ENCODE data around the gene TBC1D24. TPM values are rescaled to one million over a fixed set of nuclear protein-coding genes. Genes with fewer than 3 reads are reported as not detected.
A peak's percentile ranks its signal among the peaks of the same experiment; 100 is the strongest.

The TBC1D24 gene
- total and polyA plus RNA-seq, 2 experiments from 2014 or later = 5.4 to 21.0 TPM

DNA sequence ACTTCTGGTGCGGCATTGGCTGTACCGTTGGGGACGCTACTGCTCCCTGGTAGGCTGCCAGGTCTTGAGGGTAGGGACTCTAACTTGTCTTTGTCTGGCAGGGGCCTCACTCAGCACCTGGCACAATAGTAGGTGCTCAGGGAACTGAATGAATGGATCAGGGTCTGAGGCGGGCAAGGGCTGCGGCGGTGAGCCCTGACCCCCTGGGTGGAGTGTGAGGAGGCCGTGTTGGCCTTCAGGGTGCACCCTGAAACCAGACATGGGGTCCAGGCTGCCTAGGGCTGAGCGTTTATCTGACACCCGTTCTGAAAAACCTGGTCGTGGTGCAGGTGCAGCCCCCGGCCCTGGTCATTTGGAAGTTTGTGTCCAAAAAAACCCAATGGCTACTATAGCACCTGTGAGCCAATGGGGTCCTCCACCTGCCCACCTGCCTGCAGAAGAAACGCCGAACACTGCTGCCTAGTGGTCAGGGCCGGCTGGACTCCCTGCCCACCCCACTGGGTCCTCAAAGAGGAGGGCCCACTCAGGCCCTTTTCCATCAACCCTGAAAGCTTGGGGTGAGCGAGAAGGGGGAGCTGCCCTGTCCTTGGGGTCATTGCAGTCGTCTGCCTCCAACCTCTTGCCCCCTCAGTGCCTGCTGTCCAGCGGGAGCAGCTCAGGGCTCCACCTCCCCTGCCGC lies 33.9 kb downstream of the TBC1D24 start:
- Mint-ChIP-seq H3K27ac (no peak overlapping the region), H3K4me1 (peaks cover 24% of the 10 kb centered on the region), H3K36me3 (ENCODE audit: low read depth) (no peaks in the 10 kb centered on the region), H3K9me3 (no peaks in the 10 kb centered on the region; the same call in 2 of the 3 replicates), H3K4me3 (no peak overlapping the region), H3K27me3 (ENCODE audit: insufficient read depth, low read depth, poor library complexity) (peaks cover 32% of the 10 kb centered on the region)
- Histone ChIP-seq H3K27me3 (ENCODE audit: insufficient read depth) (no peaks in the 10 kb centered on the region), H3K36me3 (ENCODE audit: insufficient read depth) (no peaks in the 10 kb centered on the region), H3K4me2 (no peak overlapping the region), H3K27ac (ENCODE audit: low read depth) (no peak overlapping the region), H4K20me1 (replicated peaks; ENCODE audit: insufficient read depth) (no peaks in the 10 kb centered on the region), H3K4me3 (no peak overlapping the region), H3K4me1 (ENCODE audit: insufficient read depth) (peaks cover 14% of the 10 kb centered on the region; the same call in 1 of the 2 replicates), H3K9me2 (ENCODE audit: insufficient read depth) (no peaks in the 10 kb centered on the region), H3K79me2 (replicated peaks; ENCODE audit: insufficient read depth) (no peaks in the 10 kb centered on the region), H2AFZ (no peak overlapping the region), H3F3A (replicated peaks; ENCODE audit: low read depth) (peaks cover 10% of the 10 kb centered on the region; the same call in 1 of the 2 replicates)
- ATAC-seq (no peak), DNase-seq (ENCODE audit: low spot score) (no peak)
- TF ChIP-seq ZNF331 (CRISPR knock-in tag; IDR thresholded peaks at IDR 0.05; ENCODE audit: low read depth) = no peak
- TF ChIP-seq, protein P1, sequence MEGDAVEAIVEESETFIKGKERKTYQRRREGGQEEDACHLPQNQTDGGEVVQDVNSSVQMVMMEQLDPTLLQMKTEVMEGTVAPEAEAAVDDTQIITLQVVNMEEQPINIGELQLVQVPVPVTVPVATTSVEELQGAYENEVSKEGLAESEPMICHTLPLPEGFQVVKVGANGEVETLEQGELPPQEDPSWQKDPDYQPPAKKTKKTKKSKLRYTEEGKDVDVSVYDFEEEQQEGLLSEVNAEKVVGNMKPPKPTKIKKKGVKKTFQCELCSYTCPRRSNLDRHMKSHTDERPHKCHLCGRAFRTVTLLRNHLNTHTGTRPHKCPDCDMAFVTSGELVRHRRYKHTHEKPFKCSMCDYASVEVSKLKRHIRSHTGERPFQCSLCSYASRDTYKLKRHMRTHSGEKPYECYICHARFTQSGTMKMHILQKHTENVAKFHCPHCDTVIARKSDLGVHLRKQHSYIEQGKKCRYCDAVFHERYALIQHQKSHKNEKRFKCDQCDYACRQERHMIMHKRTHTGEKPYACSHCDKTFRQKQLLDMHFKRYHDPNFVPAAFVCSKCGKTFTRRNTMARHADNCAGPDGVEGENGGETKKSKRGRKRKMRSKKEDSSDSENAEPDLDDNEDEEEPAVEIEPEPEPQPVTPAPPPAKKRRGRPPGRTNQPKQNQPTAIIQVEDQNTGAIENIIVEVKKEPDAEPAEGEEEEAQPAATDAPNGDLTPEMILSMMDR (conservative IDR thresholded peaks at IDR 0.05; ENCODE audit: low read depth in 2 of 2) = peak in 1 of 2 experiments; percentile 29; a peak in 3 of 4 replicates

DNA sequence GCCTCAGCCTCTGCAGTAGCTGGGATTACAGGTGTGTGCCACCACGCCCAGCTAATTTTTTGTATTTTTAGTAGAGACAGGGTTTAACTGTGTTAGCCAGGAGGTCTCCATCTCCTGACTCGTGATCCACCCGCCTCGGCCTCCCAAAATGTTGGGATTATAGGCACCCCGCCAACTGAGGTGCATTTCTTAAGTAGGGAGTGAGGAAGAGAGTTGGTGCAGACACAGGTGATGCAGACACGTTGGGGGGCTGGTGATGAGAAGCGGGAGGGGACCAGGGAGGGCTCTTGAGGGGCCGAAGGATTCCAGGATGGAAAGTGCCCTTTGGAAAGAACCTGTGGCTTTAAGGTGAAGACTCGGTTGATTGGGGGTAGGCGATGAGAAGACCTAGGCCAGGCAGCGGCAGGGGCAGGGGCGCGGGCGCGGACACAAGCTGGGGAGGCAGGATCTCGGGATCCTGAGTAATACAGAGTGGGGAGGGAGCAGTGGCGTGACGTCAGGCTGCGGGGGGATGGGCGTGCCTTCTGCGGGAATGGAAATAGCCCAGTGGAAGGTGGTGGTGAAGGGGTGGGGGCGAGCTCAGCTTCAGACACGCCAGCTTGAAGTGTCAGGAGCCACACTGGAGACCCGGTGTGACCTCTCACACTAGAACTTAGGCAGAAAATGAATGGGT lies 36.3 kb downstream of the TBC1D24 start:
- TF ChIP-seq, protein P2, sequence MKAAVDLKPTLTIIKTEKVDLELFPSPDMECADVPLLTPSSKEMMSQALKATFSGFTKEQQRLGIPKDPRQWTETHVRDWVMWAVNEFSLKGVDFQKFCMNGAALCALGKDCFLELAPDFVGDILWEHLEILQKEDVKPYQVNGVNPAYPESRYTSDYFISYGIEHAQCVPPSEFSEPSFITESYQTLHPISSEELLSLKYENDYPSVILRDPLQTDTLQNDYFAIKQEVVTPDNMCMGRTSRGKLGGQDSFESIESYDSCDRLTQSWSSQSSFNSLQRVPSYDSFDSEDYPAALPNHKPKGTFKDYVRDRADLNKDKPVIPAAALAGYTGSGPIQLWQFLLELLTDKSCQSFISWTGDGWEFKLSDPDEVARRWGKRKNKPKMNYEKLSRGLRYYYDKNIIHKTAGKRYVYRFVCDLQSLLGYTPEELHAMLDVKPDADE (IDR thresholded peaks at IDR 0.05) = no peak
- TF ChIP-seq CREB1 (CRISPR knock-in tag; IDR thresholded peaks at IDR 0.05; ENCODE audit: low read depth) = peak; percentile 91
- Mint-ChIP-seq H3K36me3 (ENCODE audit: low read depth) (peaks cover 3% of the 10 kb centered on the region; the same call in 2 of the 3 replicates), H3K4me3 (peak overlapping the region; percentile 43), H3K9me3 (no peaks in the 10 kb centered on the region; the same call in 2 of the 3 replicates), H3K4me1 (peaks cover 38% of the 10 kb centered on the region), H3K27ac (0 out of 2 replicates have a peak overlapping the region, but pooled peaks have one; percentile 55), H3K27me3 (ENCODE audit: insufficient read depth, low read depth, poor library complexity) (peaks cover 38% of the 10 kb centered on the region)
- Histone ChIP-seq H3F3A (replicated peaks; ENCODE audit: low read depth) (0 out of 2 replicates have a peak, but pooled peaks cover 11% of the 10 kb centered on the region), H3K79me2 (replicated peaks; ENCODE audit: insufficient read depth) (peaks cover 19% of the 10 kb centered on the region), H3K36me3 (ENCODE audit: insufficient read depth) (no peaks in the 10 kb centered on the region), H3K4me3 (peak overlapping the region; percentile 41; the same call in 1 of the 2 replicates), H3K4me2 (peak overlapping the region; percentile 73), H3K4me1 (ENCODE audit: insufficient read depth) (peaks cover 22% of the 10 kb centered on the region; the same call in 1 of the 2 replicates), H3K9me2 (ENCODE audit: insufficient read depth) (no peaks in the 10 kb centered on the region), H2AFZ (no peak overlapping the region), H4K20me1 (replicated peaks; ENCODE audit: insufficient read depth) (peaks cover 17% of the 10 kb centered on the region), H3K27ac (ENCODE audit: low read depth) (no peak overlapping the region), H3K27me3 (ENCODE audit: insufficient read depth) (no peaks in the 10 kb centered on the region)
- ATAC-seq = no peak; the same call in 2 of the 3 replicates
- peak; percentile 49 for DNase-seq (ENCODE audit: low spot score)
